Measurements from ENCODE around the gene PTRHD1. TPM values are rescaled to one million over a fixed set of nuclear protein-coding genes. Genes with fewer than 3 reads are reported as not detected.
A peak's percentile ranks its signal among the peaks of the same experiment; 100 is the strongest.

The PTRHD1 gene
- polyA plus RNA-seq, 6 donors from 2014 or later: 41.3 to 75.9 (median 49.2) TPM

GRCh38 chr2:24783641-24784040 lies 9.6 kb downstream of the PTRHD1 start:
- Mint-ChIP-seq H3K4me1 (peaks cover 16 to 29% (median 20%) of the 10 kb centered on the region in 3 donors), H3K4me3 (no peak overlapping the region), H3K27ac (peak overlapping the region in 1 of 6 donors; percentile 2), H3K27me3 (peaks cover 37 to 55% (median 47%) of the 10 kb centered on the region in 3 donors), H3K9me3 (peaks cover 0 to 5% (median 3%) of the 10 kb centered on the region in 7 donors), H3K36me3 (peaks cover 9 to 14% of the 10 kb centered on the region in 2 donors)
- ATAC-seq (ENCODE audit: low read depth in 2 of 2) (no peak), DNase-seq (no peak)

GRCh38 chr2:24779116-24779515 lies 14.1 kb downstream of the PTRHD1 start:
- H3K4me1 Mint-ChIP-seq: no peaks in the 10 kb centered on the region
- H3K27ac Mint-ChIP-seq: no peak overlapping the region
- peaks cover 0 to 4% (median 0%) of the 10 kb centered on the region in 7 donors for H3K9me3 Mint-ChIP-seq
- no peak for ATAC-seq (ENCODE audit: low read depth in 2 of 2)
- peaks cover 47 to 60% (median 48%) of the 10 kb centered on the region in 3 donors for H3K27me3 Mint-ChIP-seq
- no peak for DNase-seq
- peaks cover 3 to 9% of the 10 kb centered on the region in 2 donors for H3K36me3 Mint-ChIP-seq
- no peak overlapping the region for H3K4me3 Mint-ChIP-seq

- no peak for DNase-seq
- Mint-ChIP-seq H3K27ac (no peak overlapping the region), H3K9me3 (no peaks in the 10 kb centered on the region), H3K27me3 (peaks cover 17 to 27% (median 19%) of the 10 kb centered on the region in 3 donors), H3K4me3 (no peak overlapping the region), H3K4me1 (no peaks in the 10 kb centered on the region), H3K36me3 (peaks cover 7 to 11% of the 10 kb centered on the region in 2 donors)
- ATAC-seq (ENCODE audit: low read depth in 2 of 2): no peak
These were observed 18.8 kb downstream of the PTRHD1 start for GRCh38 chr2:24774373-24774772.

GRCh38 chr2:24771764-24772586 lies 21.2 kb downstream of the PTRHD1 start:
- H3K4me1 Mint-ChIP-seq: no peaks in the 10 kb centered on the region
- H3K36me3 Mint-ChIP-seq: peaks cover 15% of the 10 kb centered on the region in 2 donors
- no peaks in the 10 kb centered on the region for H3K9me3 Mint-ChIP-seq
- no peak overlapping the region for H3K4me3 Mint-ChIP-seq
- no peak for ATAC-seq (ENCODE audit: low read depth in 2 of 2)
- DNase-seq: no peak
- H3K27me3 Mint-ChIP-seq: peaks cover 6 to 15% (median 8%) of the 10 kb centered on the region in 3 donors
- no peak overlapping the region for H3K27ac Mint-ChIP-seq

GRCh38 chr2:24771061-24771460 lies 22.1 kb downstream of the PTRHD1 start:
- DNase-seq: no peak
- H3K27me3 Mint-ChIP-seq: peaks cover 0 to 6% (median 0%) of the 10 kb centered on the region in 3 donors
- no peak overlapping the region for H3K4me3 Mint-ChIP-seq
- peak overlapping the region in 1 of 6 donors; percentile 0 for H3K27ac Mint-ChIP-seq
- no peak for ATAC-seq (ENCODE audit: low read depth in 2 of 2)
- no peaks in the 10 kb centered on the region for H3K9me3 Mint-ChIP-seq
- peaks cover 15 to 24% of the 10 kb centered on the region in 2 donors for H3K36me3 Mint-ChIP-seq
- H3K4me1 Mint-ChIP-seq: no peaks in the 10 kb centered on the region

GRCh38 chr2:24768601-24769000 lies 24.6 kb downstream of the PTRHD1 start:
- DNase-seq (no peak), ATAC-seq (ENCODE audit: low read depth in 2 of 2) (no peak)
- H3K9me3 Mint-ChIP-seq: no peaks in the 10 kb centered on the region
- H3K4me3 Mint-ChIP-seq: no peak overlapping the region
- no peaks in the 10 kb centered on the region for H3K4me1 Mint-ChIP-seq
- H3K27me3 Mint-ChIP-seq: no peaks in the 10 kb centered on the region
- H3K27ac Mint-ChIP-seq: no peak overlapping the region
- H3K36me3 Mint-ChIP-seq: peaks cover 23 to 37% of the 10 kb centered on the region in 2 donors

- Mint-ChIP-seq H3K9me3 (no peaks in the 10 kb centered on the region), H3K4me1 (no peaks in the 10 kb centered on the region), H3K4me3 (no peak overlapping the region), H3K27ac (no peak overlapping the region), H3K36me3 (peaks cover 23 to 37% of the 10 kb centered on the region in 2 donors), H3K27me3 (no peaks in the 10 kb centered on the region)
- ATAC-seq (ENCODE audit: low read depth in 2 of 2) (no peak), DNase-seq (no peak)
These were observed 25.2 kb downstream of the PTRHD1 start for GRCh38 chr2:24768013-24768412.

GRCh38 chr2:24766609-24767008 lies 26.6 kb downstream of the PTRHD1 start:
- Mint-ChIP-seq H3K36me3 (peaks cover 26 to 37% of the 10 kb centered on the region in 2 donors), H3K9me3 (no peaks in the 10 kb centered on the region), H3K4me1 (no peaks in the 10 kb centered on the region), H3K27ac (peak overlapping the region in 1 of 6 donors; percentile 91), H3K27me3 (no peaks in the 10 kb centered on the region), H3K4me3 (peak overlapping the region in 1 of 8 donors; percentile 22)
- DNase-seq (no peak), ATAC-seq (ENCODE audit: low read depth in 2 of 2) (no peak)

GRCh38 chr2:24763843-24764242 lies 29.3 kb downstream of the PTRHD1 start:
- no peak overlapping the region for H3K27ac Mint-ChIP-seq
- no peak for ATAC-seq (ENCODE audit: low read depth in 2 of 2)
- H3K4me1 Mint-ChIP-seq: no peaks in the 10 kb centered on the region
- H3K4me3 Mint-ChIP-seq: no peak overlapping the region
- no peak for DNase-seq
- H3K27me3 Mint-ChIP-seq: no peaks in the 10 kb centered on the region
- H3K9me3 Mint-ChIP-seq: no peaks in the 10 kb centered on the region
- H3K36me3 Mint-ChIP-seq: peaks cover 30 to 45% of the 10 kb centered on the region in 2 donors

- Mint-ChIP-seq H3K9me3 (no peaks in the 10 kb centered on the region), H3K36me3 (peaks cover 31 to 41% of the 10 kb centered on the region in 2 donors), H3K4me3 (no peak overlapping the region), H3K4me1 (no peaks in the 10 kb centered on the region), H3K27me3 (no peaks in the 10 kb centered on the region), H3K27ac (no peak overlapping the region)
- no peak for ATAC-seq (ENCODE audit: low read depth in 2 of 2)
- DNase-seq: no peak
These were observed 30.7 kb downstream of the PTRHD1 start for GRCh38 chr2:24762518-24762917.

- Mint-ChIP-seq H3K27me3 (no peaks in the 10 kb centered on the region), H3K27ac (no peak overlapping the region), H3K4me1 (no peaks in the 10 kb centered on the region), H3K4me3 (no peak overlapping the region), H3K36me3 (peaks cover 31 to 35% of the 10 kb centered on the region in 2 donors), H3K9me3 (no peaks in the 10 kb centered on the region)
- DNase-seq (no peak), ATAC-seq (ENCODE audit: low read depth in 2 of 2) (no peak)
These were observed 31.3 kb downstream of the PTRHD1 start for GRCh38 chr2:24761866-24762265.

GRCh38 chr2:24756789-24757188 lies 36.4 kb downstream of the PTRHD1 start:
- DNase-seq: no peak
- H3K4me3 Mint-ChIP-seq: no peak overlapping the region
- no peaks in the 10 kb centered on the region for H3K27me3 Mint-ChIP-seq
- no peaks in the 10 kb centered on the region for H3K4me1 Mint-ChIP-seq
- no peaks in the 10 kb centered on the region for H3K9me3 Mint-ChIP-seq
- H3K27ac Mint-ChIP-seq: no peak overlapping the region
- no peak for ATAC-seq (ENCODE audit: low read depth in 2 of 2)
- H3K36me3 Mint-ChIP-seq: peaks cover 15 to 22% of the 10 kb centered on the region in 2 donors

GRCh38 chr2:24754985-24755705 lies 38.0 kb downstream of the PTRHD1 start:
- Mint-ChIP-seq H3K4me3 (no peak overlapping the region), H3K9me3 (no peaks in the 10 kb centered on the region), H3K36me3 (peaks cover under 1 to 9% of the 10 kb centered on the region in 2 donors), H3K4me1 (no peaks in the 10 kb centered on the region), H3K27ac (no peak overlapping the region), H3K27me3 (no peaks in the 10 kb centered on the region)
- no peak for ATAC-seq (ENCODE audit: low read depth in 2 of 2)
- no peak for DNase-seq
